Smooth muscle cell (in vitro differentiated cells): ENCODE results near the gene SERINC1. TPM values are rescaled to one million over a fixed set of nuclear protein-coding genes. Genes with fewer than 3 reads are reported as not detected.

Source experiments
- DNase-seq: peaks from one replicate; lab custom pipeline; 2025; ENCODE audit not compliant: unreplicated experiment; lab: John Stamatoyannopoulos, UW
- H2AFZ ChIP-seq: fragments of 200-600 bp; sonication (generic); 2 replicates; pipeline ENCODE4 v1.6.0; 2016; ENCODE audit warnings: antibody characterized with exemption, low read depth, mild to moderate bottlenecking
- H3F3A ChIP-seq: fragments of 200-600 bp; sonication (generic); 2 replicates; pipeline ENCODE4 v1.6.0; 2017; ENCODE audit warnings: antibody characterized with exemption, low read depth
- H3K27ac ChIP-seq: fragments of 200-600 bp; sonication (generic); 2 replicates; pipeline ENCODE4 v1.5.1; 2016; ENCODE audit warnings: low read depth, mild to moderate bottlenecking
- H3K27me3 ChIP-seq: fragments of 200-600 bp; sonication (generic); 2 replicates; pipeline ENCODE4 v1.6.1; 2016; ENCODE audit warnings: low read depth, mild to moderate bottlenecking
- H3K36me3 ChIP-seq: fragments of 200-600 bp; sonication (generic); 2 replicates; pipeline ENCODE4 v1.5.1; 2016; ENCODE audit warnings: low read depth
- H3K4me1 ChIP-seq: fragments of 200-600 bp; sonication (generic); 2 replicates; pipeline ENCODE4 v1.5.1; 2016; ENCODE audit warnings: low read depth
- H3K4me2 ChIP-seq: fragments of 200-600 bp; sonication (generic); 2 replicates; pipeline ENCODE4 v1.6.0; 2016; ENCODE audit warnings: mild to moderate bottlenecking
- H3K4me3 ChIP-seq: fragments of 200-600 bp; sonication (generic); 2 replicates; pipeline ENCODE4 v1.5.1; 2016; ENCODE audit warnings: mild to moderate bottlenecking
- H3K79me2 ChIP-seq: fragments of 200-600 bp; sonication (generic); 2 replicates; pipeline ENCODE4 v1.6.0; 2016; ENCODE audit warnings: low read depth, mild to moderate bottlenecking
- H3K9ac ChIP-seq: fragments of 200-600 bp; sonication (generic); 2 replicates; pipeline ENCODE4 v1.6.0; 2016; ENCODE audit warnings: low read depth
- H3K9me3 ChIP-seq: fragments of 200-600 bp; sonication (generic); replicated peaks from 2 replicates; pipeline ENCODE4 v1.5.1; 2016; ENCODE audit warnings: low read depth
- H4K20me1 ChIP-seq: fragments of 200-600 bp; sonication (generic); 2 replicates; pipeline ENCODE4 v1.6.0; 2016; ENCODE audit warnings: low read depth
- WGBS: methylation state at CpG from one replicate; pipeline ENCODE4 v1.1.7; 2016; ENCODE audit warnings: low lambda C conversion rate; 5-methylcytosine and 5-hydroxymethylcytosine counted together
- polyA plus RNA-seq: library from polyadenylated mRNA; unstranded; fragments of >200 nt; fragmentation: Nextera tagmentation; extraction: Ambion mirVana; gene quantifications from 2 replicates; pipeline ENCODE4 v1.2.1, GENCODE V29; 2016
- total RNA-seq: library from RNA; depleted of rRNA; stranded (reverse); fragments of >200 nt; gene quantifications from 2 replicates; pipeline ENCODE4 v1.2.3, GENCODE V29; 2014
- TF ChIP-seq, protein P1 (sequence below): fragments of 200-600 bp; sonication (generic); IDR thresholded peaks from 2 replicates; pipeline ENCODE4 v1.5.1; 2017; ENCODE audit warnings: borderline replicate concordance, mild to moderate bottlenecking, antibody characterized with exemption; ENCODE audit not compliant: insufficient read depth, poor library complexity, severe bottlenecking

The SERINC1 gene
- total and polyA plus RNA-seq, 2 experiments from 2014 or later: 144 to 233 TPM

DNA sequence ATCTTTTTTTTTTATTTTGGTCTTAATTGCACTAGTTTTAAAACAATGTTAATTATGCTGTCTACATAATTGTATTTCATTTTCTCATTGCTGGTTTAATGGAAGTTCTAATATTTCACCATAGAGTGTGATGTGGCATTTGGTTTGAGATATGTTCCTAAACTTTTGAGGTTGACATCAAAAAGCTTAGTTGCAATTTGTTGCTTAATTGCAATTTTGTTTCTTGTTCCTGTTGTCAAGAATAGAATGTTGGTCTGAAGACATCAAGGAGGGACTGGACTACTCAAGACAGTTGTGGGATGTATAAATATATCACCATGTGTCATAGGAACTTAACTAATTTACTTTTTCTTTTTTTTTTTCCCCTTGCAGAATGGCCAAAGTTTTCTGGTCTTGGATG lies 59.6 kb downstream of the SERINC1 start:
- Histone ChIP-seq H2AFZ (no peak overlapping the region), H3K36me3 (peaks cover 9% of the 10 kb centered on the region), H3K4me3 (no peak overlapping the region), H3F3A (no peaks in the 10 kb centered on the region), H3K27me3 (no peaks in the 10 kb centered on the region), H3K9ac (no peak overlapping the region), H4K20me1 (peaks cover 42% of the 10 kb centered on the region), H3K9me3 (no peaks in the 10 kb centered on the region), H3K4me2 (no peak overlapping the region), H3K79me2 (peaks cover 47% of the 10 kb centered on the region), H3K4me1 (no peaks in the 10 kb centered on the region), H3K27ac (no peak overlapping the region)
- TF ChIP-seq, protein P1, sequence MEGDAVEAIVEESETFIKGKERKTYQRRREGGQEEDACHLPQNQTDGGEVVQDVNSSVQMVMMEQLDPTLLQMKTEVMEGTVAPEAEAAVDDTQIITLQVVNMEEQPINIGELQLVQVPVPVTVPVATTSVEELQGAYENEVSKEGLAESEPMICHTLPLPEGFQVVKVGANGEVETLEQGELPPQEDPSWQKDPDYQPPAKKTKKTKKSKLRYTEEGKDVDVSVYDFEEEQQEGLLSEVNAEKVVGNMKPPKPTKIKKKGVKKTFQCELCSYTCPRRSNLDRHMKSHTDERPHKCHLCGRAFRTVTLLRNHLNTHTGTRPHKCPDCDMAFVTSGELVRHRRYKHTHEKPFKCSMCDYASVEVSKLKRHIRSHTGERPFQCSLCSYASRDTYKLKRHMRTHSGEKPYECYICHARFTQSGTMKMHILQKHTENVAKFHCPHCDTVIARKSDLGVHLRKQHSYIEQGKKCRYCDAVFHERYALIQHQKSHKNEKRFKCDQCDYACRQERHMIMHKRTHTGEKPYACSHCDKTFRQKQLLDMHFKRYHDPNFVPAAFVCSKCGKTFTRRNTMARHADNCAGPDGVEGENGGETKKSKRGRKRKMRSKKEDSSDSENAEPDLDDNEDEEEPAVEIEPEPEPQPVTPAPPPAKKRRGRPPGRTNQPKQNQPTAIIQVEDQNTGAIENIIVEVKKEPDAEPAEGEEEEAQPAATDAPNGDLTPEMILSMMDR: no peak
- no peak for DNase-seq

DNA sequence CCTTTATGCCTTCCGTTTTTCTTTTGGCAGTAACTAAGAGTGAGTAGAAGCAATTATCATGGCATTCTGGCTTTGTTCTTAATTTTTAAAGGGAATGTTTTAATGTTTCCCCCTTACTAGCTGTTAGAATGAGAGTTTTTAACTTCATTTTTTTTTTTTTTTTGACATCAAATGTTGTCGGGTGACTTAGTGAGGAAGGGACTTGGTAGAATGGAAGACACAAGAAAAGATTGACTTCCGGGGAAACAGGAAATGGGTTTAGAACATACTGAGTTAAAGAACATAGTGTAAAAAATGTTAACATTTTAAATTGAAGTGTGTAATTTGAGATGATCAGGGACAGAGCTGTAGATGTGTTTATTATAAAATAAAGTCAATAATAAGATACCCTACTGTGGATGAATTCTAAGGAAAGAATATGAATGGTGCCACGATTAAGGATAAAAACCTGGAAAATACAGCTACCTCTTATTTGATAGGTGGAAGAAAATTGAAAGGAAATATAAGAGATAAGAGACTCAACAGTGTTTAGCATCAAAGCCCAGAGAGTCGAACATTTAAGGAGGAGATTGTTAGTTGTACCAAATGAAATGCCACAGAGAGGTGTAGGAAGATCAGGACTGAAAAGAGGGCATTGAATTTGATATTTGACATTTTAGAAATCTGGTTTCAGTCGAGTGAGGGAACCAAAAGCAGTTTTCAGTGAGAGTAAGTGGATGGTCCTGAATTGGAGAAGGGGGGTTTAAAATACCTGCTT lies 62.7 kb downstream of the SERINC1 start:
- no peak for DNase-seq
- H3K27ac ChIP-seq: no peak overlapping the region
- H4K20me1 ChIP-seq: peaks cover 66% of the 10 kb centered on the region
- H3K36me3 ChIP-seq: peaks cover 9% of the 10 kb centered on the region
- H3K27me3 ChIP-seq: no peaks in the 10 kb centered on the region
- no peaks in the 10 kb centered on the region for H3K9me3 ChIP-seq
- TF ChIP-seq, protein P1: no peak
- no peaks in the 10 kb centered on the region for H3K4me1 ChIP-seq
- no peak overlapping the region for H2AFZ ChIP-seq
- H3F3A ChIP-seq: no peaks in the 10 kb centered on the region
- H3K4me3 ChIP-seq: no peak overlapping the region
- no peak overlapping the region for H3K9ac ChIP-seq
- 86% methylated on average over 6 of the region's 6 CpGs for whole genome bisulfite sequencing
- no peak overlapping the region for H3K4me2 ChIP-seq
- H3K79me2 ChIP-seq: peaks cover 78% of the 10 kb centered on the region

DNA sequence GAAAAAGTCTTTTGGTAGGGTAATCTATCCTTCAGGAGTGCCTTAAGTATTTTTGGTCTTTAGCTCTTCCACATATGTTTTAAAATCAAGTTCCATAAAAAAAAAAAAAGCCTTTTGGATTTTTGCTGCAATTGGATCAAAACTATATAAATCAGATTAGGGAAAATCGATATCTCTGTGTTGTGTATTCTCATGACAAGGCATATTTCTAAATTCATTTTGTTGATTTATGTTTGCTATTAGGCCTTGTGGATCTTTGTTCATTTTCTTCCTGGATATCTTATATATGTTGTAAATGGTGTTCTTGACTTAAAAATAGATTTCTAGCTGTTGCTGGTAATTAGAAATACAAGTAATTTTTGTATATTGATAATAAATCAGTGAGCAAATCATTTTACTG lies 63.4 kb downstream of the SERINC1 start:
- Histone ChIP-seq H3K4me2 (no peak overlapping the region), H3K9ac (no peak overlapping the region), H3K27ac (no peak overlapping the region), H3K79me2 (peaks cover 84% of the 10 kb centered on the region), H3K36me3 (peaks cover 3% of the 10 kb centered on the region), H4K20me1 (peaks cover 73% of the 10 kb centered on the region), H2AFZ (no peak overlapping the region), H3F3A (no peaks in the 10 kb centered on the region), H3K4me1 (no peaks in the 10 kb centered on the region), H3K4me3 (no peak overlapping the region), H3K9me3 (no peaks in the 10 kb centered on the region), H3K27me3 (no peaks in the 10 kb centered on the region)
- 98% methylated on average over 1 of the region's 1 CpG for WGBS
- TF ChIP-seq, protein P1: no peak
- DNase-seq: no peak

DNA sequence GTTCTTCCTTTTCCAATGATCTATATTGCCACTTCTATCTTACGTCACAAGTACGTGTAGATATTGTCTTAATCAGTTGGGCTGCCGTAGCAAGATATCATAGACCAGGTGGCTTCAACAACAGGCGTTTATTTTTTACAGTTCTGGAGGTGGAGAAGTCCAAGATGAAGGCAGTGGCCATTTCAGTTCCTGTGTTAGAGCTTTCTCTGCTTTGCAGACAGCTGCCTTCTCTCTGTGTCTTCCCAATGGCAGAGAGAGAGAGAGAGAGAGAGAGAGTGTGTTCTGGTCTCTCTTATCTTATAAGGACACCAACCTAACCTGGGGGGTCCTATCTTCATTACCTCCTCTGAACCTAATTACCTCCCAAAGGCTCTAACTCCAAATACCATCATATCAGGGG lies 63.9 kb downstream of the SERINC1 start:
- H4K20me1 ChIP-seq: peaks cover 77% of the 10 kb centered on the region
- TF ChIP-seq, protein P1: no peak
- no peak overlapping the region for H3K9ac ChIP-seq
- H3K27me3 ChIP-seq: no peaks in the 10 kb centered on the region
- DNase-seq: no peak
- no peak overlapping the region for H3K4me3 ChIP-seq
- peaks cover 90% of the 10 kb centered on the region for H3K79me2 ChIP-seq
- H3K27ac ChIP-seq: no peak overlapping the region
- no peak overlapping the region for H3K4me2 ChIP-seq
- WGBS: 93% methylated on average over 4 of the region's 4 CpGs
- H3K4me1 ChIP-seq: peaks cover 3% of the 10 kb centered on the region
- no peaks in the 10 kb centered on the region for H3K9me3 ChIP-seq
- H3K36me3 ChIP-seq: no peaks in the 10 kb centered on the region
- H2AFZ ChIP-seq: no peak overlapping the region
- no peaks in the 10 kb centered on the region for H3F3A ChIP-seq
